Dermis microvascular lymphatic vessel endothelial cell (primary cell): ENCODE results near the gene ATP2A3. TPM values are rescaled to one million over a fixed set of nuclear protein-coding genes. Genes with fewer than 3 reads are reported as not detected.

Source experiments
- DNase-seq, 2 donors: peaks; one replicate each; pipeline versions ENCODE4 v3.0.0 to v3.0.0-alpha.2; 2010; ENCODE audit warnings: low read depth in 2 of 2
- total RNA-seq: library from RNA; depleted of rRNA; stranded (reverse); fragments of >200 nt; gene quantifications from 2 replicates; pipeline ENCODE4 v1.2.1, GENCODE V29; 2014

ATP2A3 gene
- under 0.01 TPM in 1 of 2 replicates, not detected in the other for total RNA-seq

DNA sequence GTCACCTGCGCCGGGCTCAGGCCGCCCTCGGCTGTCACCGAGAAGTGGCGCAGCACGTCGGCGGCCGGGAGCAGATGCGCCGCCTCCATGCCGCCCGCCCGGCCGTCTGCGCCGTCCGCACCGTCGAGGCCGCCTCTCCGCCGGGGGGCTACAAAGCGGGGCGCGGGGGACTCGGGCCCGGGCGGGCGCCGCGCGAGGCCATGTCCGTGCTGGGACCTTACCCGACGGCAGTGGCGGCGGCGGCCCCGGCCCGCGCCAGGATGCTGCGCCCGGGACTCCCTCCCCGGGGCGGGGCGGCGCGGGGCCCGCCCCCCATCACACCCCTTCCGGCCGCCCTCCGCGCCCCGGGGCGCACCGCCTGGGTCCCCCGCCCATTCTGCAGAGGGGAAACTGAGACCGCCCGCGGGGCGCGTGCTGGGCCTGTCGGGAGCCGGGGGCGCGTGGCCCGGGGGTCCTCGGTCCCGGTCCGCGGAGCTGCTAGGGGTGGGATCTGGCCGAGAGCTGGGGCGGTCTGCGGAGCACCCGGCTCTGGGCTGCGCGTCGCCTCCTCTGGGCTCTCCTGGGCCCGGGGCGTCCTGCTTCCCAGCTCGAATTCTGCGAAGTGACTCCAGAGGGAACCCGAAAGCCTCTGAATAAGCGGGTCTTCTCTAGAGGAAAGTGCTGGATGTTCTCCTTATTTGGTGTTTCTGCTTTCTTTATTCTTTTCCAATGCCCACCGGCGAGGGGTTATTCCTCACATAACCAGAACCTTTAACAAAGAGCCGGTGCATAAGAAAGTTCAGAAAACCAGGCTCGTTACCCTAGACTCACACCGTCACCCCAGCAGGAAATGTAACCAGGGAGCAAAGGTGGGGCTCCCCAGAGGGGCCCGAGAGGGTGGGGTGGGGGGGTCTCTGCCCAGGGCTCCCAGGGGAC, at the start of gene ATP2A3:
Gene ATP2A3 (minus strand): TSS at position 235 of the 915 bp plus-strand sequence. CDS start 146 bp downstream, at position 89.
- DNase-seq: peak in 1 of 2 donors; percentile 13

- no peak for DNase-seq
Observed at GRCh38 chr17:4010754-4011153, 46.5 kb upstream of the ATP2A3 start.

DNA sequence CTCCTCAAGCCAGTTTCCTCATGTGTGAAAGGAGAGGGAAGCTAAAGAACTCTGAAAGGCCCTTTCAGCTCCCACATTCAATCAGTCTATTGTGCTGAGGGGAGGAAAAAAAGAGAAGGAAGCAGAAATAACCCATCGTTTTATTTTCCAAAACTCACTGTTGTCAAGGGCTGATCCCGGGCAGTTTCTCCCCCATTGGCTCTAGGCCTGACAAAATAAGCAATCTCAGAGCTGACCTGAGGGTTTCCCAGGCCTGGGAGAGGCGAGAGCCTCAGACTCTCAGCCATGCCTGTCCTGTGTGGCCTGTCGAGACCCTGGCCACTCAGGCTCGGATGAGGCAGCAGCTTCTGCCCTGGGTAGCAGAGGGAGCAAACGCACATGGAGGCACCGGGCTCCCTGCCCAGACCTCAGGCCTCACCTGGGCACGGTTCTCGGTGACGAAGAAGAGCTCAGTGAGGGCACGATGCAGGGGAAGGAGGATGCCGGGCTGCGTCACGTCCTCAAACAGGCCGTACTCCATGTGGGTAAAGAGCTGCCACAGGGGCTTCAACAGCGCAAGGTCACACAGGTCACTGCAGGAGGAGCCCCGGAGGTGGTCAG, 45.0 kb upstream of the ATP2A3 start:
- no peak for DNase-seq

- no peak for DNase-seq
Observed at GRCh38 chr17:4008441-4009185, 44.4 kb upstream of the ATP2A3 start.

DNA sequence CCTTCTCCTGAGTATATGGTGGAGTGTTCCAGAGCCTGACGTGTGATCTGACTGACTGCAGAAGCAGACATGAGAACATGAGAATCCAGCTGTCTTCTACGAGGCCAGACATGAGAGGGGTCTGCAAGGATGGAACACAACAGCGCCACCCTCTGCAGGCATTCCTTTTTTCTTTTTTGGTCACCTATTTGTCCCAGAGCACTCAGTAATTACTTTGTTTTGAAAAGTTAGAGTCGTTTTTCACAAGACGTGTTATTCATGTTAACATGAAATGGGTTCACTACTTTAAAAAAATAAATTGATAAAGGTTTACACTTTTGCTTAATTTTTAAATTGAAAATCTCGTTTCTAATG, 43.8 kb upstream of the ATP2A3 start:
- DNase-seq: no peak

GRCh38 chr17:4007346-4008081, 43.3 kb upstream of the ATP2A3 start:
- DNase-seq: no peak

GRCh38 chr17:4006745-4007211, 42.5 kb upstream of the ATP2A3 start:
- no peak for DNase-seq

- DNase-seq: no peak
Observed at GRCh38 chr17:4006165-4006589, 41.9 kb upstream of the ATP2A3 start.

DNA sequence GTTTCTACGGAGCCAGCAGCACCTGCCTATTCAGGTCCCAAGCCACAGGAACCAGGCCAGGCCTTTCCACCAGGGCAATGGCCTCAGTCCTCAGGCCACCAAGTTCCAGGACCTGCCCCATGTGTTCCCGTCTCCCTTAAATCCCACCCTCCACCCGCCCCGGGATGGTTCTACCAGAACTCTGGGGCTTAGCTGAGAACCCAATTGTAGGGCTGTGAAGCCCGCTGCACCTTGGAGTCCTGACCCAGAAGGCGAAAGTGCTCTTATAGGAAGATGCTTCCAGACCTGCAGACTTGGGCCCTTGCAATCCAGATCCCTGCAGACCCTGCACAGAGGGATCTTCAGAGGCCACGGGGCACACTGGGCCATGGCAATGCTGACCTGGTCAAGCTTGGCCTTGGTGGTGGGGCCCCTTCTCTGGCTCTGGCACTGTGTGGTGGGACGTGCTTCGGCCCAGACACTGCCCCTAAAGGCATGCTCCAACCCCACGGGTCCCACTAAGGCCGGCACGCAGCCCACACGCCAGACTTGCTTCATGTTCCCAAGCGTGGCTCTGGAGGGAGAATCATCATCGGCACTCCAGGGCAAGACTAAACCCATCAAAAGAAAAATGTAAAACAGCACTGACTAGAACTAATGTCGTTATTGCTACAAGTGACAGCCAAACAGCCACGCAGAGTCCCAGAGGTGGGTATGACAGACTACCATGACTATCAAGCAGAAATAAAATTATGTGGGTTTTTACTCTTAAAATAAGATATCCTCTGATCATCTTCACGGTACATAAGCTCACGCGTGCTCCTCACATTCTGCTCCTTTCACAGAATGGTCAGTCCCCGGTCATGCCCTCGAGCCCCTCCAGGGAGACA, 41.3 kb upstream of the ATP2A3 start:
- no peak for DNase-seq

GRCh38 chr17:4004517-4005295, 40.5 kb upstream of the ATP2A3 start:
- peak in 1 of 2 donors; percentile 52 for DNase-seq

DNA sequence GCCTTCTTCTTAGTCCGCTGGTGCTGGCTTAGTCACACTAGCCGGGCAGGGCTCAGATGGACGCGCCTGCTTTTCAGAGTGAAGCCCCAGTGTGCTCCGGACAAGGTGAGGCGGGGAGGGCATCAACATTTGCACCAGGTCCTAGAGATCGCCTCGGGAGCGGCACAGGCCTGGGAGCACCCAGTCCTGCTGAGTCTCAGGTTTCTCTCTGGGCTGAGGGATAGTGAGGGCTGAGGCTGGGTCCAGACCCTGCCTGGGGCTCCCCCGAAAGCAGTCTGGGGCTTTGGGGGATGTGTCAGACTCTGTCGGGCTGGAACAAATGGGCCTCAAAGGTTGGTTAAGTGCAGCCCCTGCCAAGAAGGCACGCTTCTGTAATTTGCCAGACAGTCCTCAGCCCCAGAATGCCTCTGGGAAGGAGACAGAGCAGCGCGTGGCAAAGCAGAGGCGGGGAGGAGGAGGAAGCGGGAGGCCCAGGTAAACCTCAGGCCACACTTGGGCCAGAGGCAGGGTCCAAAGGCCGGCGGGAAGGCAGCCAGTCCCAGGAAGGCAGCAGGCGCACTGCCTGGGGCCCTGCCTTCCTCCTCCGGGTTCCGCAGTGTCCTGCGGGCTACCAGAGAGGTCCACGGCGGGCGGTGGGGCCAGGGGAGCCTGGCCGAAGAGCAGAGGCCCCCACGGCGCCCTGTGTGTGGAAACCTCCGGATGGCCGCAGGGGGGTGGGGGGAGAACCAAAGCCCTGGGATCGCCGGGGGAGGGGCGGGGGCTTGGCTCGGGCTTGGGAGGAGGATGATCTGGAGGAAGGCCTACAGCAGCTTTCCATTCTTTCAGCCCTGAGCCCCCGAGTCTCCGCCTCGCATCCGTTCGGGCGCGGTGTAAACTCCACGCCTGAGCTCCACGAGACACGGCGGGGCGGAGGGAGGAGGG, 39.5 kb upstream of the ATP2A3 start:
- DNase-seq: no peak

DNA sequence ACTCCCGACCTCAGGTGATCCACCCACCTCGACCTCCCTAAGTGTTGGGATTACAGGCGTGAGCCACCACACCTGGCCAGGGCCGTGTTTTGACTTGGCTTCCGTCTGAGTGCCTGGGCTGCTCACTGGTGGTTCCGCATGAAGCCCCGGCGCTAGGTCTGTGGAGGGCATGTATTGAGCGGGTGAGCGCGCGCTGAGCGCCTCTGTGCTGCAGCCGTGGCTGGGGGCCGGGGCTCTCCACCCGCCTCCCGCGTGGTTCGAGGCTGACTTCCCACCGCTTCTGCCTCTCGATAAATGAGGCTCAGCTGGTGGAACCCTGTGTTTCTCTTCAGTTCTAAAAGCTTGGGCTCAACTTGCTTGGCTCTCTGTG, 38.9 kb upstream of the ATP2A3 start:
- DNase-seq: no peak

GRCh38 chr17:4001048-4001590, 36.9 kb upstream of the ATP2A3 start:
- no peak for DNase-seq

DNA sequence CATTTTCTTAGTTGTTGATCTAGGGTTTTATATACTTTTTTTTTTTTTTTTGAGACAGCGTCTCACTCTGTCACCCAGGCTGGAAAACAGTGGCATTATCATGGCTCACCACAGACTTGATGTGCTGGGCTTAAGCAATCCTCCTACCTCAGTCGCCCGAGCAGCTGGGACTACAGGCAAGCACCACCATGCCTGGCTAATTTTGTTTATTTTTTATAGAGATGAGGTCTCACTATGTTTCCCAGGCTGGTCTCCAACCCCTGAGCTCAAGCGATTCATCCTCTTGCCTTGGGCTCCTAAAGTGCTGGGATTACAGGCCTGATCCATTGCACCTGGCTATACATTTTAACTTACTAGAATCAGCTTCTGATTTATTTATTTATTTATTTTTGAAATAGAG, 34.2 kb upstream of the ATP2A3 start:
- no peak for DNase-seq

DNA sequence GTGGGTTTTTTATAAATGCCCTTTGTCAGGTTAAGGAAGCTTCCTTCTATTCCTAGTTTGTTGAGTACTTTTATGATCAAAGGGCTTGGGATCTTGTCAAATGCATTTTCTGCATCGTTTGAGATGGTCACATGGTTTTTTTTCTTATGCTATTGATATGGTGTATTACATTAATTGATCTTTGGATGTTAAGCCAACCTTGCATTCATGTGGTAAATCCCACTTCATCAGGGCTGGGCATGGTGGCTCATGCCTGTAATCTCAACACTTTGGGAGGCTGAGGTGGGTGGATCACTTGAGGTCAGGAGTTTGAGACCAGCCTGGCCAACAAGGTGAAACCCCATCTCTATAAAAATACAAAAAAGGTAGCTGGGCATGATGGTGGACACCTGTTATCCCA, 30.8 kb upstream of the ATP2A3 start:
- DNase-seq: no peak

DNA sequence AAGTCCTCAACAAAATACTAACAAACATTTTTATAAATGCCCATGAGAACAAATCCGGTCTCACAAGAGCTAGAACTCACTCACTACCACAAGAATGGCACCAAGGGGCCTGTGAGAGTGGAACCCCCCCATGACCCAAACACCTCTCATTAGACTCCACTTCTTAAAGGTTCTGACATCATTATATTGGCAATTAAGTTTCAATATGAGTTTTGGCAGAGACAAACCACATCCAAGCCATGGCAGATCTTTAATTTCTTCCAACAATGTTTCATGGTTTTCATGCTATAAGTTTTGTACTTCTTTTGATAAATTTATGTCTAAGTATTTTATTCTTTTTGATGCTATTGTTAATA, 30.0 kb upstream of the ATP2A3 start:
- DNase-seq: no peak

- DNase-seq: peak in 1 of 2 donors; percentile 37
Observed at GRCh38 chr17:3993493-3994220, 29.4 kb upstream of the ATP2A3 start.

- DNase-seq: no peak
Observed at GRCh38 chr17:3992370-3992769, 28.1 kb upstream of the ATP2A3 start.
